K562 (cell line): ENCODE results near the gene UCHL5. TPM values are rescaled to one million over a fixed set of nuclear protein-coding genes. Genes with fewer than 3 reads are reported as not detected.

Experiments used
- AFF1 ChIP-seq, 2 experiments: fragments of 450-650 bp; IDR thresholded peaks; 2 replicates each; pipeline ENCODE4 v1.6.1; 2018; ENCODE audit warnings: mild to moderate bottlenecking in 2 of 2, low read depth in 1 of 2; ENCODE audit not compliant: partially characterized antibody in 2 of 2
- CEBPG ChIP-seq, 3 experiments: fragments of 200-800 bp in 1 of 3; sonication (Bioruptor generic) in 1 of 3; sonication (generic) in 1 of 3; formaldehyde crosslinking in 1 of 3; IDR thresholded peaks in 2 of 3; conservative IDR thresholded peaks in 1 of 3; 2 replicates each; pipeline versions ENCODE4 v1.6.1 to v1.8.0; 2016 to 2022; ENCODE audit warnings: missing compliant biosample characterization in 2 of 3, missing genetic modification characterization in 2 of 3, mild to moderate bottlenecking in 1 of 3, missing genetic modification reagents in 1 of 3
- ELF2 ChIP-seq: fragments of 250-450 bp; sonication (Bioruptor Pico); IDR thresholded peaks from 2 replicates; pipeline ENCODE4 v1.5.0; 2021; ENCODE audit warnings: mild to moderate bottlenecking
- NCOA2 ChIP-seq, 2 experiments: fragments of 450-650 bp; IDR thresholded peaks; 2 replicates each; pipeline ENCODE4 v1.6.1; 2018; ENCODE audit warnings: mild to moderate bottlenecking in 2 of 2, moderate library complexity in 1 of 2; ENCODE audit not compliant: partially characterized antibody in 2 of 2
- PRDM10 ChIP-seq: fragments of 450-650 bp; IDR thresholded peaks from 2 replicates; pipeline ENCODE4 v1.6.1; 2018; ENCODE audit not compliant: partially characterized antibody
- TEAD4 ChIP-seq, 2 experiments: sonication (generic) in 1 of 2; formaldehyde crosslinking in 1 of 2; IDR thresholded peaks; 2 replicates each; pipeline versions ENCODE4 v1.6.1 to v1.8.0; 2012 to 2022; ENCODE audit warnings: borderline replicate concordance in 1 of 2, inconsistent platforms in 1 of 2, low read length in 1 of 2, mild to moderate bottlenecking in 1 of 2, missing genetic modification reagents in 1 of 2
- polyA plus RNA-seq, 8 experiments: library from polyadenylated mRNA; depleted of rRNA in 4 of 8; stranded (reverse) in 5 of 8; unstranded in 3 of 8; fragments of >200 nt; fragmentation: Nextera tagmentation in 2 of 8; fragmentation: Illumina TruSeq in 1 of 8; extraction: Ambion mirVana in 2 of 8; extraction: Trizol in 1 of 8; gene quantifications; 2 replicates each; pipeline versions ENCODE4 v1.2.1 to v1.2.3, GENCODE V29; 2011 to 2014; ENCODE audit warnings: inconsistent platforms in 1 of 8, missing spikeins in 1 of 8
- total RNA-seq, 7 experiments: library from RNA; depleted of rRNA in 6 of 7; stranded (reverse); fragments of >200 nt in 6 of 7; fragmentation: Illumina TruSeq in 2 of 7; extraction: Trizol in 2 of 7; gene quantifications; 2 replicates each; pipeline versions ENCODE4 v1.2.1 to v1.2.3, GENCODE V29; 2011 to 2021; ENCODE audit warnings: low replicate concordance in 1 of 7

Gene UCHL5
- total and polyA plus RNA-seq, 9 of the 15 experiments (the other 6 are each of a cell fraction or from before 2014, with no cell fraction given), result 61.0 to 206 (median 122) TPM

GRCh38 chr1:193058529-193059281, 455 bp downstream of the UCHL5 start (continued):
- TF ChIP-seq AFF1 (IDR thresholded peaks at IDR 0.05; ENCODE audit: low read depth in 1 of 2, partially characterized antibody in 2 of 2) (no peak), NCOA2 (IDR thresholded peaks at IDR 0.05; ENCODE audit: partially characterized antibody in 2 of 2) (no peak), TEAD4 (IDR thresholded peaks at IDR 0.05; ENCODE audit: low read length) (no peak; the same call in none of the 2 replicates), TEAD4 (CRISPR knock-in tag; IDR thresholded peaks at IDR 0.05; ENCODE audit: borderline replicate concordance) (no peak), PRDM10 (no peak), ELF2 (CRISPR knock-in tag) (no peak), CEBPG (CRISPR knock-in tag; IDR thresholded peaks at IDR 0.05) (no peak), CEBPG (tag; conservative IDR thresholded peaks at IDR 0.05 in 1 of 2, IDR thresholded peaks at IDR 0.05 in 1 of 2) (no peak)
